Ascending aorta (tissue), 2 donors: Measurements from ENCODE around the gene SETBP1. TPM values are rescaled to one million over a fixed set of nuclear protein-coding genes. Genes with fewer than 3 reads are reported as not detected.

Experiments used
- DNase-seq, 2 donors: peaks; one replicate each; pipeline ENCODE4 v3.0.0-alpha.2; 2019; ENCODE audit warnings: low spot score in 2 of 2
- H3K27ac ChIP-seq, 2 donors: fragments of 200-600 bp; sonication (generic); one replicate each; pipeline ENCODE4 v1.5.1; 2016 to 2017; ENCODE audit warnings: mild to moderate bottlenecking in 1 of 2
- H3K27me3 ChIP-seq: fragments of 200-600 bp; sonication (generic); one replicate; pipeline ENCODE4 v1.5.1; 2017
- H3K36me3 ChIP-seq, 2 donors: fragments of 200-600 bp; sonication (generic); one replicate each; pipeline ENCODE4 v1.5.1; 2016
- H3K4me1 ChIP-seq, 2 donors: fragments of 200-600 bp; sonication (generic); one replicate each; pipeline ENCODE4 v1.5.1; 2016 to 2017; ENCODE audit warnings: mild to moderate bottlenecking in 1 of 2
- H3K4me3 ChIP-seq, 2 donors: fragments of 200-600 bp; sonication (generic); one replicate each; pipeline ENCODE4 v1.5.1; 2016 to 2017; ENCODE audit warnings: mild to moderate bottlenecking in 1 of 2
- H3K9me3 ChIP-seq, 2 donors: fragments of 200-600 bp; sonication (generic); one replicate each; pipeline ENCODE4 v1.5.1; 2016
- CTCF ChIP-seq, 3 experiments: fragments of 200-600 bp in 2 of 3; fragments of 450-650 bp in 1 of 3; sonication (generic) in 2 of 3; IDR thresholded peaks; one replicate each; pipeline ENCODE4 v1.5.1; 2016 to 2019; ENCODE audit warnings: antibody characterized with exemption in 3 of 3, mild to moderate bottlenecking in 1 of 3, moderate library complexity in 1 of 3
- intact Hi-C: fragments of 100-400 bp; cut with DNase I; formaldehyde crosslinking; loops from one replicate; pipeline ENCODE4 v1.15.1; 2023
- total RNA-seq: library from RNA; depleted of rRNA; stranded (reverse); fragments of >200 nt; gene quantifications from one replicate; pipeline ENCODE4 v1.1.0, GENCODE V29; 2016

The SETBP1 gene
- total RNA-seq, 1 donor from 2014 or later: 23.5 TPM

DNA sequence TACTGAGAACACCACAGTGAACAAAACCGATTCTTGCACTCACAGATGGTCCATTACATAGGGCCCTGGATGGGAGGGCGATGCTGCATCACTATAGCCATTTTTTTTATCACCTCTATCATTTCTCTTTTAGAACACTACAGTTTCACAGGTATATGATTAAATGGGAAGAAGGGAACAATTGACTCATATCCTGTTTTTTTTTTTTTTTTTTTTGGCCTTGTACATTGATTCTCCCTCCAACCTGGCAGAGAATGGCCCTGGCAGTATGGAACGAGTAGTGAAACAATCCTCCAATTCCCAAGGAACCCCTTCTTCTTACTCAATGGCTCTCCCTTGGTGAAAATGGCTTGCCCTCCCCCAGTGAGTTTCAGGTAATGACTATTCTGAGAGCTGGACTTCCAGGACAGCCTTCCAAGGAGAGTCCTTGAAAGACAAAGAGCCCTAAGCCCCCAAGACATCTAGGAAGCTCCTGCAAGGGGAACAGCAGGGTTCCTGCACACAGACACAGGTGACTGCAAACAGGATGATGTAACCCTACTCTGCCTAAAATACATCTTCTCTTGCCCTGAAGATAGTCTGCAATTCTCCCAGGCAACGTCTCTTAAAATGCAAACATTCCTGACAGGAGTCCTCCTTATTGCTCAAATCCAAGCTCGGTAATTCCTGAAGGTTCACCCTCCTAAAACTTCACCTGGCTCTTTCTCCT, 405.4 kb downstream of the SETBP1 start:
- Histone ChIP-seq H3K4me1 (no peaks in the 10 kb centered on the region), H3K9me3 (no peaks in the 10 kb centered on the region), H3K27me3 (no peaks in the 10 kb centered on the region), H3K4me3 (no peak overlapping the region), H3K27ac (no peak overlapping the region), H3K36me3 (no peaks in the 10 kb centered on the region)
- TF ChIP-seq CTCF (IDR thresholded peaks at IDR 0.05): no peak
- no peak for DNase-seq
- intact Hi-C loops: no loop called here

DNA sequence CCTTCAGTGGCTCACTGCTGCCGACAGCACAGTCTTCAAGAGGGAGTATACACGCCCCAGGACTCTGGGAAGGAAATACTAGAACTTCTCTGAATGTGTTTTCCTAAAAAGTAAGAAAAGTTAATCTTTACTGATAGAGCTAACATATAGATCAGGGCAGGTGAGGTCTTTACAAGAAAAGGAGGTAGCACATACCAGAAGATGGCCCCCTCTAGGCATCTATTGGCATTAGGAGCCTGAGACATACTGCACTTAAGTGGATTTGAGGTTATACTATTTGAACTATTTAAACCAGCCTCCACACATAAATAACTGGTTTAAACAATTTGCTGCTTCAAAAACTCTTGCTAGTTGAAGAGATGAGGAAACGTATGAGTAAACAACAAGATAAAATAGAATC, 406.1 kb downstream of the SETBP1 start:
- no peaks in the 10 kb centered on the region for H3K27me3 ChIP-seq
- TF ChIP-seq CTCF (IDR thresholded peaks at IDR 0.05): no peak
- no peaks in the 10 kb centered on the region for H3K36me3 ChIP-seq
- no peaks in the 10 kb centered on the region for H3K4me1 ChIP-seq
- no peak for DNase-seq
- H3K9me3 ChIP-seq: no peaks in the 10 kb centered on the region
- intact Hi-C loops: no loop called here
- H3K4me3 ChIP-seq: no peak overlapping the region
- no peak overlapping the region for H3K27ac ChIP-seq

DNA sequence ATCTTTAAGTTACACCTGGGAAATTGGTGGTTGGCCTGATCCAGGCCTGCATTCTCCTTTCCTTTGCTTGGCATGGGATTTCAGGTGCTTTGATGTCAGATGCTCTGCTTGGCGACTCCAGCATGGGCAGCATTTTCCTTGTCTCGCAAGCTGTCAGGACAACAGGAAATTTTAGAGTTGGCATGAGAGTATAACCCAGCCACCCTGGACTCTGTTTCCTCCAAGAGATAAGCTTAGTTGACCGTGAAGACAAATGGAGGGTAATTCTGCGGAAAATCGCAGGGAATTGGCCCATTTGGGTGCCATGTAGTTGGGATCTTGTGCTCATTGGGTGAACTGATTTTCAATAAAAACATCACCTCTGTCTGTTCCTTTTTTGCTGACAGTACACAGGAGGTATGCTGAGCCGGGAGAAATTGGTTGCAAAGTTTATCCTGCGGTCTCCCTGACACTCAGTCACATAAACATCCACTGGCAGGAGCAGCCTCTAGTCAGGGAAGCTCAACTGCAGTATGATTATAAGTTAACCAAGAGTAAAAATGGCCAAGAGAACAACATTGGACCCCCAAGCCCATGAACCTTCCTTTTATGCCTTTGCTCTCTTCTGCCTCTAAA, 409.9 kb downstream of the SETBP1 start:
- no peak for DNase-seq
- no peaks in the 10 kb centered on the region for H3K9me3 ChIP-seq
- H3K27me3 ChIP-seq: no peaks in the 10 kb centered on the region
- no peak overlapping the region for H3K4me3 ChIP-seq
- no peaks in the 10 kb centered on the region for H3K4me1 ChIP-seq
- intact Hi-C loops: no loop called here
- no peaks in the 10 kb centered on the region for H3K36me3 ChIP-seq
- H3K27ac ChIP-seq: no peak overlapping the region
- TF ChIP-seq CTCF (IDR thresholded peaks at IDR 0.05): no peak

DNA sequence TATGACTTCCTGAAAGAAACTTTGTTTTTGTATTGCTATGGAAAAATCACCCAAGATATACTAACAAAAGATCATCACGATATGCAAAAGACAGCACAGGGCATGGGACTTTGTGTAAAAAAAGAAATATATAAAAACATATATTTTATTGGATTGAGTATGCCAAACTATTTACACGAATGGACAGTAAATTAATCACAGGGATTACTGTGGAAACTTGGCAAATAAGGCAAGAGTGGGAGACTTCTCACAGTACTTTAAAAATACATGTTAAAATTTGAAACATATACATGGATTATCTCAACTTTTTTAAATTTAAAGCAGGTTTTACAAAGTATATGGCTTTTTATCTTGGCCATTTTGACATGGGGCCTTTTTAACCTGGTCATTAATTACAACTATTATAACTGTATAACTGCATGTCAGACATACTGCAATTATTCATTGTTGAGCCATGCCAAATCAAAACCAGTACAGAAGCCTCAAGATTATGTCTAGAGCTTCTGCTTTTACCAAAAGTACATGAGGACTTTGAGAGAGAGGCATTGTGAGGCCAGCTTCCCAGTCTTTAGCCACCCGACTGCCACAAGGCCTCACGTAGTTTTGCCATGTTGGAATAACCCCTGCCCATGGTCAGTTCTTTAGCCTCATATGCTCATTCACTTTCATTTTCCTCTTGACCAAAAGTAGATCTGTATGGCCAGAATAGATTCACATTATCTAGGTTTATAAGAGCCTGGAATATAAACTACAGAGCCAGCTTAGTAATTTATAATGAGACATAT, 419.8 kb downstream of the SETBP1 start:
- no peak for TF ChIP-seq CTCF (IDR thresholded peaks at IDR 0.05)
- DNase-seq: no peak
- no peaks in the 10 kb centered on the region for H3K27me3 ChIP-seq
- H3K9me3 ChIP-seq: no peaks in the 10 kb centered on the region
- no peak overlapping the region for H3K27ac ChIP-seq
- intact Hi-C loops: no loop called here
- no peaks in the 10 kb centered on the region for H3K36me3 ChIP-seq
- H3K4me1 ChIP-seq: no peaks in the 10 kb centered on the region
- no peak overlapping the region for H3K4me3 ChIP-seq

GRCh38 chr18:45102126-45102525, 421.4 kb downstream of the SETBP1 start:
- intact Hi-C loops: no loop called here
- no peaks in the 10 kb centered on the region for H3K9me3 ChIP-seq
- no peak overlapping the region for H3K4me3 ChIP-seq
- no peak for DNase-seq
- TF ChIP-seq CTCF (IDR thresholded peaks at IDR 0.05): no peak
- H3K27me3 ChIP-seq: no peaks in the 10 kb centered on the region
- H3K36me3 ChIP-seq: no peaks in the 10 kb centered on the region
- H3K4me1 ChIP-seq: no peaks in the 10 kb centered on the region
- H3K27ac ChIP-seq: no peak overlapping the region
